NCI-H2227 (cell line): ENCODE data around the gene PRPF19.
A peak's percentile ranks its signal among the peaks of the same experiment; 100 is the strongest.
"Not testable (repeated sequence)": the region's sequence is repeated elsewhere in the genome, so short reads cannot be mapped to it uniquely, and the experiment has no call there.

ENCODE experiments used
- DNase-seq: peaks from one replicate; lab custom pipeline; 2025; ENCODE audit not compliant: unreplicated experiment; lab: John Stamatoyannopoulos, UW

Gene PRPF19

DNA sequence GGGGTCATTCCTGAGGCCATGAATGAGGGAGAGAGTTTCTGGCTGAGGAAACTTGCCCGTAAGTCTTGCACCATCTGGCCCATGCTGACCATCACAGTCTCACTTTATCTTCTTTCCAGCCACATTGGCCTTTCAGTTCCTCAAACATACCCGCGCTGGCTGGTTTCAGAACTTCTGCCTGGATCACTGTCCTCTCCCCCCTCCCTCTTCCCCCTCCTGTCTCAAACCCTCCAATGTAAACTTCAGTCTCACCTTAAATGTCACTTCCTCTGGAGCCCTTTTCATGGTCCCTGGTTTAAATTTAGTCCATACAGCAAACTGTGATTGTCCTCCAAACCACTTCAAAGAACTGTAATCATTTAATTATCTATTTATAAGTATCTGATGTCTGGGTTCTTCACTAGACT lies 3.9 kb upstream of the PRPF19 start:
- no peak for DNase-seq

- not testable (repeated sequence) for DNase-seq
Observed at GRCh38 chr11:60909680-60910280, 3.4 kb upstream of the PRPF19 start.

DNA sequence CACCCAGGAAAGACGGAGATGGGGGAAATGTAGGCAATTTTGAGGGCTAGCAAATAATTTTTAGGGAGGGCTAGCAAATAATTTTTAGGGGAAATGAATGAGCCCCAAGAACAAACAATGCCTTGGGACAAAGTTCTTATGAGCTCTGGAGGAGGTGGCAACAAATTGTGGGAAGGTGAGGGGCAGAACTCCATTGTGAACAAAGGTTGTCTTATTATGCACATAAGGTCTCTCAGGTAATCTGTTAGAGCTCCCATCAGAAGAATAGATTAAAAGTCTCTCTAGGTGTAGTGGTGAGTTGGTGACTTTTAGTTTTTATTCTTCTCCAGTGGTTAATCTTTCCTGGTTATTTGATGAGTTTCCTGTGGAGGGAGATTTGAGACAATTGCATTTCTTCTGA lies 2.4 kb upstream of the PRPF19 start:
- DNase-seq: no peak

DNA sequence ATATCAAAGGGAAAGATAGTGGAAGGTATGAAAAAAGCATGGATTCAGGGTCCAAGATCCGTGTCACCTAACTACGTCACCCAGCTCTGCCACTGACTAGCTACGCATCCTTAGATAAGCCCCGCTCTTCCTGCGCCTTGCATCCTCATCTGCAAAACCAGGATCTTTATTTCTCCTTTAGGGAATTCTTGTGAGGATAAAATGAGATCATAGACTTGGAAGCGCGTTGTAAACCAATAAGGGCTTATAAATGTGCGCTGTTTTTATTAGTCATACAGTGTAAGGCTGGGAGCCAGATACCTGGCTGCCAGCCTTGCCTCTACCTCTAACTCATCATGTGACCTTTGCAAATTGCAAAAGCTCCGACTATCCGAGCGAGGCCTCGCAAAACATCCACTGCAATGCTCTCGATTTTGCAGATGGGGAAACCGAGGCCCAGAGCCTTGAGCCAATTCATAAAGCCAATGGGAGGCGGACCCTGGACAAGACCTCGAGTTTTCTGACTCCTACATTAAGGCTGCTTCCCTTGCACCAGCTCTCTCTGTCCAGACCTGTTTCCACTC lies 753 bp downstream of the PRPF19 start:
- DNase-seq: peak; percentile 56

- no peak for DNase-seq
Observed at GRCh38 chr11:60905047-60905446, 1.3 kb downstream of the PRPF19 start.

DNA sequence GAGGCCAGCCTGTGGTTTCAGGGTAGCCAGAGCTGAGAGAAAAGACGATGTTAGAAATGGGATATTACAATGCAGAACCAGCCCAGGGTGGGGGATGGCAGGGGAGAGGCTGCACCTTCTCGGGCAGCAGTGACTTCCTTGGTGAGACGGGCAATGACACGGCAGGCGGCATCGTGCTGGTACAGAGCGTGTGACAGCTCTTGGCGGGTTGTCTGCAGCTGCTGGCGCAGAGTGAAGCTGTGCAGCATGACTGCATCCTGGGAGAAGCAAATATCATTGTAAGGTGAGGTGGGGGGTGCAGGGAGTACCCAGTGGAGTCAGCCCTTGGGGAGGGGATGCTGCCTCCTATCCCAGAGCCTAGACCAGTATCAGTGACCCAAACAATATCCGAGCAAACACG lies 3.8 kb downstream of the PRPF19 start:
- DNase-seq: no peak

DNA sequence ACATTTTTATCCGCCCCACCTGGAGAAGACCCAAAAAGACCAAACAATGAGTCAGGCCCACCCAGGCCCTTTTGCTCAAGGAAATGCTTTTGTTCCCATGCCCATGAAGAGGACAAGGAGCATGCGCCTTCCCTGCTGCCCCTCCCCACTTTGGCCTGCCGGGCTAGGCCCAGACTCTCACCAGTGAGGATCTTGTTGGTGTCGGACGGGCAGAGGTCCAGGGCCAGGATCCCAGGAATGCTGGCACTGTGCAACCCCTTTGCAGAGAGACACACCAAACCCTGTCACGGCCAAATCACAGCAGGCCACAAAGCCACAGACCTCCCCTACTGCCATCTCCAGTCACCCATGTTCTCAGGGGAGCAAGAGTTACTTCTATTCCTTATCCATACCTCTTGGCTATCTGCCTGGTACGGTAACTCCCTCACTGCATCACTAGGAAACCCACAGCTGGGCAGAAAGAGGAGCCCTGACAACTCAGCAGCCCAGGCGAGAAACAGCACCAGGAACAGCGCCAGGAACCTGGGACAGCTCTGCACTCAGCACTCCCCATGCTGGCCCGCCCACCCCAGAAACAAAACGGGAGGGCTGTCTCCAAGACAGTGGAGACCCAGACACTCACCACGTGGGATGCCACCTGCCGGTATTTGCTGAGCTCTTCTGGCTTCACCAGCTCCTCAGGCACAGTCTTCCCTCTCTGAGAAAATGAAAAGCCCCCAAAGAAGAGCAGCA lies 5.5 kb downstream of the PRPF19 start:
- no peak for DNase-seq

DNA sequence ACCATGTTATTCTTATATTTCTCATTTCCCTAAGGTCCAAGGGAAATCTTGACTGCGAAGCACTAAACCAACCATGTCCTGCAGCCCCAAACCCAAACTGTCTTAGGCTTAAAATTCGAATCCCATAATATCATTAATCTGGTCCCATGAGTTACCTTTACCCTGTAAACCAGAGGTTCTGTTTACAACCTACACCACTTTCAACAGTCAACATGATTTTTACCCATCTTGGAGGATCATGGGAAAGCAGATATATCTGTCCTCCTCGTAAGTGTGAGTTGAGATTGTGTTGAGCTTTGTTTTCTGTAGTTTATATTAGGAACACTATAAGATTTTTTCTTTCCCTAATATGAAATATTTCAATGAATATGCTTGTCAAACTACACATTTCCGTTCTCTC lies 6.4 kb downstream of the PRPF19 start:
- DNase-seq: no peak

GRCh38 chr11:60899046-60899936 lies 7.1 kb downstream of the PRPF19 start:
- DNase-seq: peak; percentile 79

DNA sequence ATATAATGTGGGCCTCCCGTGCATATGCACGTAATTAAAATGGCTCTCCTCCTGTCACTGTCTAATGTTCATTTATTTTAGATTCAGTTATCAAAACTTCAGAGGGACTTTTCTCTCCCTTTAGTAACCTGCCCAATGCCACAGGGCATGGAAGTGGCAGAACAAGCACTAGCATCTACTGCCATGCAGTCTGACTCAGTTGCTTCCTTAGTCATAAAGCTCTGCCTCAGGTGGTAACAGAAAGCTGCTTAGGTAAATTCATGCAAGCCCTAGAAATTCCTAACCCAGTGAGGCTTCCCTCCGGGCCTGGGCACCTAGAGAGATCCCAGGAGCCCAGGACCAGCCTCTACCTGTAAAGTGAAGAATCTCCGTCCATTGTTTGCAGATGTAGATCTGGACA lies 8.9 kb downstream of the PRPF19 start:
- DNase-seq: no peak

- no peak for DNase-seq
Observed at GRCh38 chr11:60895687-60896086, 10.7 kb downstream of the PRPF19 start.

GRCh38 chr11:60891103-60891741 lies 15.2 kb downstream of the PRPF19 start:
- peak; percentile 35 for DNase-seq

GRCh38 chr11:60890696-60891095 lies 15.7 kb downstream of the PRPF19 start:
- no peak for DNase-seq

- DNase-seq: no peak
Observed at GRCh38 chr11:60889869-60890311, 16.5 kb downstream of the PRPF19 start.

DNA sequence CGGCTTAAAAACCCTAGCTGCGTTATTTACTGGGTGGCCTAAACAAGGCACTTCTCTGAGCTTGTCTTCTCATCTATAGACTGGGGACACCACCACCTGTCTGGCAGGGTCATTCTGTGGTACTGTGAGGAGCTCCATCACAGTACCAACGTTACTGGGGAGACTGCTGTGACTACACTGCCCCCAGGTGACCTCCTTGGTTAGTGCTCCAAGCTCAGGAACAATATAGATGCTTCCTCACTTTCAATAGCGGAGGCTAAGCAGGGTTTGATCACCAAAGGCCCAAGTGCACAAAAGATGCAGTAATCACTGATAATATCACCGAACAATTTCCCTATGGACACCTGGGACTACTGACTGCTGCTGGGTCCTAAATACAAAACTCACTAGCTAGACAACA lies 18.8 kb downstream of the PRPF19 start:
- peak; percentile 30 for DNase-seq

- DNase-seq: no peak
Observed at GRCh38 chr11:60880643-60881282, 25.6 kb downstream of the PRPF19 start.

DNA sequence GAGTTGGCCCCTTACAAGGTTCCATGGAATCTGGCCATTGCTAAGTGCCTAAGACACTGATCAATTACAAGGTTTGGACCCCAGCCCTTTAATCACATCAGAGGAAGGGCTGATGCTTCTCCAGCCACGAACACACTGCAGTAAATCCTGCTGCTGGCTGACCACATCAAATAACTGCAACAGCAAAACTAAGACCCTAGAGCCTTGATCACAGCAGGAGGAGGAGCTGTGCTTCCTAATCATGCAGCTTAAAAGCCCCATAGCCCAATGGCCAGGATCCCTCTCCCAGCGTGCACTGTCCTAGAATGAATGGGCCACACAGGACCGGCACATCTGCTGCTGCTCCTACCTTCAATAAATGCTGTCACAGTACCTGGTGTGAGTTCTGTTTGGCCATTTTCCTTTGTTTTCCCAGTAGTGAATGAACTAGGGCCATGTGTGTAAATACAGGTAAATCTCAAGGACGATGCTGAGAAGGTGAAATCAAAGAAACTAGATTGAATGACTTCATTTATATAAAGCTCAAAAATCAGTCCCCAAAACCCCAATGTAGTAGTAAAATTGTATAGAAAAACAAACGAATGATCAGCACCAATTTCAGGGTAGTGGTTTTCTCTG lies 26.3 kb downstream of the PRPF19 start:
- DNase-seq: no peak

GRCh38 chr11:60879104-60879503 lies 27.3 kb downstream of the PRPF19 start:
- DNase-seq: no peak

GRCh38 chr11:60878245-60879101 lies 27.9 kb downstream of the PRPF19 start:
- DNase-seq: no peak
